Mononuclear cell (primary cell): ENCODE results near the gene GRIN3B. TPM values are rescaled to one million over a fixed set of nuclear protein-coding genes. Genes with fewer than 3 reads are reported as not detected.

Experiments used
- H3K27me3 ChIP-seq: 2 replicates; pipeline ENCODE4 v1.6.0; 2011; ENCODE audit warnings: low read length, control low read depth; ENCODE audit not compliant: insufficient read depth
- H3K4me1 ChIP-seq: 2 replicates; pipeline ENCODE4 v1.5.1; 2011; ENCODE audit warnings: mild to moderate bottlenecking, low read length, control low read depth; ENCODE audit not compliant: insufficient read depth
- H3K4me3 ChIP-seq: 2 replicates; pipeline ENCODE4 v1.5.1; 2011; ENCODE audit warnings: mild to moderate bottlenecking, low read length, moderate library complexity
- H3K9me3 ChIP-seq: 2 replicates; pipeline ENCODE4 v1.5.1; 2011; ENCODE audit warnings: low read depth, mild to moderate bottlenecking, control low read depth, low read length
- total RNA-seq: library from RNA; depleted of rRNA; stranded (reverse); fragments of >200 nt; gene quantifications from one replicate; pipeline ENCODE4 v1.2.3, GENCODE V29; 2012

Gene GRIN3B
- total RNA-seq, 1 donor: 0.21 TPM

GRCh38 chr19:979318-979741, 20.9 kb upstream of the GRIN3B start:
- Histone ChIP-seq H3K4me3 (no peak overlapping the region), H3K27me3 (no peaks in the 10 kb centered on the region)

GRCh38 chr19:980133-980998, 19.9 kb upstream of the GRIN3B start:
- H3K4me3 ChIP-seq: no peak overlapping the region
- no peaks in the 10 kb centered on the region for H3K9me3 ChIP-seq
- no peaks in the 10 kb centered on the region for H3K27me3 ChIP-seq
- H3K4me1 ChIP-seq: peaks cover 28% of the 10 kb centered on the region

More at GRCh38 chr19:979318-979741, 20.9 kb upstream of the GRIN3B start:
- no peaks in the 10 kb centered on the region for H3K9me3 ChIP-seq
- H3K4me1 ChIP-seq: peaks cover 19% of the 10 kb centered on the region

- Histone ChIP-seq H3K9me3 (no peaks in the 10 kb centered on the region), H3K4me3 (no peak overlapping the region), H3K27me3 (no peaks in the 10 kb centered on the region), H3K4me1 (peaks cover 29% of the 10 kb centered on the region)
Measured at GRCh38 chr19:982567-983170, 17.6 kb upstream of the GRIN3B start.

DNA sequence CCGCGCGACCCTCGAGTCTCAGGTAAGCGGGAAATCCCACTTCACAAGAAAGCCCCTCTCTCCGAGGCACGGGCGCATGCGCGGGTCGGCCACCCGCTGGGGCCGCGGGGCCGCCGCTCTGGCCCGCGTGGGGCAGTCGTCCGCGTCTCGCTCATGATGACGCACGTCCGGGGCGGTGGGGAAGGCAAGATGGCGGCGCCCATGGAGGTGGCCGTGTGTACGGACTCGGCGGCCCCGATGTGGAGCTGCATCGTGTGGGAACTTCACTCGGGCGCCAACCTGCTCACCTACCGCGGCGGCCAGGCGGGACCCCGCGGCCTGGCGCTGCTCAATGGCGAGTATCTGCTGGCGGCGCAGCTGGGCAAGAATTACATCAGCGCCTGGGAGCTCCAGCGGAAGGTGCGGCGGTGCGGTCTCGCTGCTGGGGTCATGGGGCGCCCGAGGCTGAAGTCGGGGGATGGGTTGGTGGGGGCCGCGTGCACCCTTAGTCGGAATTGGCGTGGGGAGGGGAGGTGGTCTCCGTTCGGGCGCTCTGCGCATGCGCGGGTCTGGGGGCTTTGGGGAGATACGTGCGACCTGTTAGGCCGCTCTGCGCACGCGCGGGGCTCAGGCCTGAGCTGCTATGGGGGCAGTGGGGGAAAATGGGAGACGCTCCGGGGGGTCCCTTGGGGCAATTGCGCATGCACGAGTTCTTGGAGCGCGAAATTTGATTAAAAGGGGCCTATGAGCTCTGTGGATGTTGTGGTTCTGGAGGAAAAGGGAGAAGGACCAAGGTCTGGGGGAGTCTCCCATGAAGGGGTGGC, 15.9 kb upstream of the GRIN3B start, which contains the start of gene WDR18:
Gene WDR18, plus strand, starts transcription at position 181 of the 803 bp plus-strand sequence. Its CDS starts 9 bp downstream, at position 190.
- Histone ChIP-seq H3K4me3 (peak within 1 kb of the TSS; percentile 82), H3K9me3 (no peaks in the 10 kb centered on the region), H3K4me1 (peaks cover 29% of the 10 kb centered on the region), H3K27me3 (no peaks in the 10 kb centered on the region)

GRCh38 chr19:986083-986482, 14.1 kb upstream of the GRIN3B start:
- no peak overlapping the region for H3K4me3 ChIP-seq
- peaks cover 29% of the 10 kb centered on the region for H3K4me1 ChIP-seq

GRCh38 chr19:988081-988480, 12.1 kb upstream of the GRIN3B start:
- Histone ChIP-seq H3K9me3 (no peaks in the 10 kb centered on the region), H3K4me1 (peaks cover 21% of the 10 kb centered on the region), H3K4me3 (no peak overlapping the region), H3K27me3 (no peaks in the 10 kb centered on the region)

More at GRCh38 chr19:986083-986482, 14.1 kb upstream of the GRIN3B start:
- no peaks in the 10 kb centered on the region for H3K9me3 ChIP-seq
- no peaks in the 10 kb centered on the region for H3K27me3 ChIP-seq

- H3K4me1 ChIP-seq: peaks cover 16% of the 10 kb centered on the region
- H3K27me3 ChIP-seq: no peaks in the 10 kb centered on the region
- no peak overlapping the region for H3K4me3 ChIP-seq
- H3K9me3 ChIP-seq: no peaks in the 10 kb centered on the region
Measured at GRCh38 chr19:988510-988909, 11.7 kb upstream of the GRIN3B start.

GRCh38 chr19:989381-990081, 10.7 kb upstream of the GRIN3B start:
- H3K9me3 ChIP-seq: no peaks in the 10 kb centered on the region
- H3K27me3 ChIP-seq: no peaks in the 10 kb centered on the region
- no peak overlapping the region for H3K4me3 ChIP-seq
- peaks cover 9% of the 10 kb centered on the region for H3K4me1 ChIP-seq

DNA sequence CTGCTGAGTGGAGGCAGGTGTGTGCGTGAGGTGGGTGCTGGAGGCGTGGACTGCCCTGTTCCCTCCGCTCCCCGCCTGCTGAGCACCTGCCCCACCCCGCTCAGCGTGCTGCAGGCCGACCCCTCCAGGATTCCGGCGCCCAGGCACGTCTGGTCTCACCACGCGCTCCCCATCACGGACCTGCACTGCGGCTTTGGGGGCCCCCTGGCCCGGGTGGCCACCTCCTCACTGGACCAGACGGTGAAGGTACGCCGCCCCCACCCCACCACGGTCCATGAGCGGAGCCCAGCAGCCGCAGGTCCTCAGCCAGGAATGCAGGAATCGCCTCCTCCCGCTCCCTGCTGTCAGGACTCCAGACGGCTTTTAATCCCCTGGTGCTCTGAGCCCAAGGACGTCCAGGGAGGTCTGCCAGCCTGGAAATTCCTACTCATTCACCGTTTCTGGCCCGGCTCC, 10.1 kb upstream of the GRIN3B start:
- H3K27me3 ChIP-seq: no peaks in the 10 kb centered on the region
- H3K4me1 ChIP-seq: peaks cover 3% of the 10 kb centered on the region
- no peak overlapping the region for H3K4me3 ChIP-seq
- no peaks in the 10 kb centered on the region for H3K9me3 ChIP-seq

- Histone ChIP-seq H3K4me3 (no peak overlapping the region), H3K9me3 (no peaks in the 10 kb centered on the region), H3K4me1 (no peaks in the 10 kb centered on the region), H3K27me3 (peaks cover 4% of the 10 kb centered on the region)
Measured at GRCh38 chr19:990746-991145, 9.5 kb upstream of the GRIN3B start.

DNA sequence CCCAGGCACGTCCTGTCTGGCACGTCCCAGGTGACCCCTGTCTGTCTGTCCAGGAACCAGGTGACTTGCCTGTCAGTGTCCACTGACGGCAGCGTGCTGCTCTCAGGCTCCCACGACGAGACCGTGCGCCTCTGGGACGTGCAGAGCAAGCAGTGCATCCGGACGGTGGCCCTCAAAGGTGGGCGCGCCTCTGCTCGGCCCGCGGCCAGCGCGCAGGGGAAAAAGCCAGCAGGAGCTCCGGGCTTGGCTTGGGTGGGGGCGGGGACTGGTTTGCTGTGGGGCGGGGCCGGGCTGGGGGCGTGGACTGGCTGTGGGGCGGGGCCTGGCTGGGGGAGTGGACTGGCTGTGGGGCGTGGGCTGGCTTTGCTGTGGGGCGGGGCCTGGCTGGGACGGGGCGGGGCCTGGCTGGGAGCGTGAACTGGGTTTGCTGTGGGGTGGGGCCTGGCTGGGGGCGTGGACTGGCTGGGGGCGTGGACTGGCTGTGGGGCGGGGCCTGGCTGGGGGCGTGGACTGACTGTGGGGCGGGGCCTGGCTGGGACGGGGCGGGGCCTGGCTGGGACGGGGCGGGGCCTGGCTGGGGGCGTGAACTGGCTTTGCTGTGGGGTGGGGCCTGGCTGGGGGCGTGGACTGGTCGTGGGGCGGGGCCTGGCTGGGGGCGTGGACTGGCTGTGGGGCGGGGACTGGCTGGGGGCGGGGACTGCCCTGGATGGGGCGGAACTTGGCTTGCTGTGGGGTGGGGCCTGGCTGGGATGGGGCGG, 8.9 kb upstream of the GRIN3B start:
- H3K27me3 ChIP-seq: peaks cover 10% of the 10 kb centered on the region
- H3K4me3 ChIP-seq: no peak overlapping the region
- H3K9me3 ChIP-seq: no peaks in the 10 kb centered on the region
- H3K4me1 ChIP-seq: peaks cover 6% of the 10 kb centered on the region

DNA sequence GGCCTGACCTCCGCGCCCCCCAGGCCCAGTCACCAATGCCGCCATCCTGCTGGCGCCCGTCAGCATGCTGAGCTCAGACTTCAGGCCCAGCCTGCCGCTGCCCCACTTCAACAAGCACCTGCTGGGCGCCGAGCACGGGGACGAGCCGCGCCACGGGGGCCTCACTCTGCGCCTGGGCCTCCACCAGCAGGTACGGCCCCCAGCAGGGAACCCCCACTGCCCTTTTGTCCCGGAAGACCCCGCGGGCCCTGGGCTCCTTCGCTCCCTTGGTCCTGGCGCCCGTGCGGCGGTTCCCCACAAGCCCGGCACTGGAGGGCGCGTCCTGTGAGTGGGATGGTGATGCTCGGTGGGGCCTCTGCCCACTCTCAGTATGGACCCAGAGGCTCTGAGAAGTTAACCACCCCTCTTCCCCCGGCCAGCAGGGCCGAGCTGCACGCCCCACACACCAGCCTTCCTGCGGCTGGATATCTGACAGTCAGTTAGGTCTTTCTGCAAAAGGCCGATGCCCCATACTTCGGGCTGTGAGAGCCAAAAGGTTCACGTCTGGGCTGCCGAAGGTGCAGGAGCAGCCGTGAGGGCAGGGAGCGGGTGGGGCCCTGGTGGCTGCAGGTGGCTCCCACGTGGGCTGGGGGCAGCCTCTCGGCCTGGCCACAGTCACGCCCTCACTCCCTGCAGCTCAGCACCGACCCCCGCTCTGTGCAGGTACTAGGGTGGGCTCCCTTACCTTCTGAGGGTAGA, 8.1 kb upstream of the GRIN3B start:
- Histone ChIP-seq H3K9me3 (no peaks in the 10 kb centered on the region), H3K4me1 (peaks cover 10% of the 10 kb centered on the region), H3K27me3 (peaks cover 12% of the 10 kb centered on the region), H3K4me3 (no peak overlapping the region)

DNA sequence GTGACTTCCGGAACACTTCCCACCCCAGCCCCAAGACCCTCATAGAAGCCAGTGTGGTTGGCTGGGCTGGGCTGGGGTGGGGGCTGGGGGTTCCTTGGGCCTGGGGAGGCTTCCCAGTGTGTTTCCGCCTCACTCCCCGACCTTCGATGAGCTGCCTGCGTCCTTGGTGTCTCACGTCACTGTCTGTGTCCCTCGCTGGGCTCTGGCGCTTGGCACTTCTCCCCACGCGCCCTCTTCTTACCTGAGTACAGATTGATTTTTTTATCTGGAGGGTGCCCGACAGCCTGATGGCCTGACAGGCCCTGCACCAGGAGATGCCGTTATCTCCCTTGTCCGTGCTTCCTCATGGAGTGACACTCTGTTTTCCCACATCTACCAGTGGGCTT, 7.6 kb upstream of the GRIN3B start:
- no peaks in the 10 kb centered on the region for H3K9me3 ChIP-seq

More for the DNA sequence above, 7.6 kb upstream of the GRIN3B start:
- Histone ChIP-seq H3K4me3 (no peak overlapping the region), H3K4me1 (peaks cover 10% of the 10 kb centered on the region), H3K27me3 (peaks cover 18% of the 10 kb centered on the region)
